ENCODE measurements around the gene RIN1. TPM values are rescaled to one million over a fixed set of nuclear protein-coding genes. Genes with fewer than 3 reads are reported as not detected.

RIN1 gene
- total and polyA plus RNA-seq, 2 donors (not counting 1 experiment from before 2014, with no cell fraction given) = 0.72 to 1.7 TPM

DNA sequence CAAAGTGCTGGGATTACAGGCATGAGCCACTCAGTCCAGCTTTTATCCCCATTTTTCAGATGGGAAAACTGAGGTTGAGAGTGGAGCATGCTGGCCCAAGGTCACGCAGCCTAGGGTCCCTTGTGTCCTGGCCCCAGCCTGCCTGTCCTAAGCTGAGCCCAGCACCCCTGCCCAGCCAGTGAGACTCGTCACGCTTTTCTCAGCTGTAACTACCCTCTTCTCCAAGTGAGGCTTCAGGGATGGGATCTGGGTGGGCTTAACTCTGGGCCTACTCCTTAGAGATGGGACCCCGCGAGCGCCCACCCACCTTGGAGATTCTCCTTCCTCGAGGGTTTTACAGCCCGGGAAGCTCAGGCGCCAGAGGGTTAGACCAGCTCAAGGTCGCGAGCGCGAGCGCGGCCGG lies 44.9 kb downstream of the RIN1 start:
- Histone ChIP-seq H3K4me1 (ENCODE audit: control insufficient read depth in 2 of 2, insufficient read depth in 2 of 2, low read length in 2 of 2) (peaks cover 34 to 39% of the 10 kb centered on the region in 2 donors), H3K27ac (ENCODE audit: low read length in 2 of 2) (no peak overlapping the region), H3K36me3 (replicated peaks in 1 of 2; ENCODE audit: control extremely low read depth in 1 of 2, control insufficient read depth in 1 of 2, extremely low read depth in 1 of 2, insufficient read depth in 2 of 2, low read length in 1 of 2) (no peaks in the 10 kb centered on the region), H4K20me1 (ENCODE audit: control insufficient read depth, insufficient read depth, low read length, poor library complexity, severe bottlenecking) (peaks cover 12% of the 10 kb centered on the region), H3K27me3 (replicated peaks in 1 of 4; ENCODE audit: control extremely low read depth in 1 of 4, control insufficient read depth in 3 of 4, insufficient read depth in 4 of 4, low read length in 3 of 4) (peaks cover 2 to 33% (median 15%) of the 10 kb centered on the region in 4 experiments), H3K9me3 (ENCODE audit: control extremely low read depth in 1 of 3, control insufficient read depth in 2 of 3, insufficient read depth in 1 of 3, low read length in 2 of 3) (peaks cover 0 to 4% (median 0%) of the 10 kb centered on the region in 3 donors), H3K79me2 (ENCODE audit: control insufficient read depth, insufficient read depth, low read length) (peaks cover 24% of the 10 kb centered on the region), H3K4me3 (ENCODE audit: control extremely low read depth in 1 of 5, extremely low read depth in 1 of 5, insufficient read depth in 1 of 5, low read depth in 2 of 5, low read length in 4 of 5) (peak overlapping the region in 3 of 5 experiments; percentile 18 to 53 (median 35)), H3K4me2 (replicated peaks; ENCODE audit: low read depth, low read length, poor library complexity, severe bottlenecking) (peak overlapping the region; percentile 96), H3K9ac (ENCODE audit: low read length) (peak overlapping the region; percentile 37), H2AFZ (ENCODE audit: insufficient read depth, low read depth, low read length, poor library complexity, severe bottlenecking) (peak overlapping the region; percentile 71)
- TF ChIP-seq, protein P1, sequence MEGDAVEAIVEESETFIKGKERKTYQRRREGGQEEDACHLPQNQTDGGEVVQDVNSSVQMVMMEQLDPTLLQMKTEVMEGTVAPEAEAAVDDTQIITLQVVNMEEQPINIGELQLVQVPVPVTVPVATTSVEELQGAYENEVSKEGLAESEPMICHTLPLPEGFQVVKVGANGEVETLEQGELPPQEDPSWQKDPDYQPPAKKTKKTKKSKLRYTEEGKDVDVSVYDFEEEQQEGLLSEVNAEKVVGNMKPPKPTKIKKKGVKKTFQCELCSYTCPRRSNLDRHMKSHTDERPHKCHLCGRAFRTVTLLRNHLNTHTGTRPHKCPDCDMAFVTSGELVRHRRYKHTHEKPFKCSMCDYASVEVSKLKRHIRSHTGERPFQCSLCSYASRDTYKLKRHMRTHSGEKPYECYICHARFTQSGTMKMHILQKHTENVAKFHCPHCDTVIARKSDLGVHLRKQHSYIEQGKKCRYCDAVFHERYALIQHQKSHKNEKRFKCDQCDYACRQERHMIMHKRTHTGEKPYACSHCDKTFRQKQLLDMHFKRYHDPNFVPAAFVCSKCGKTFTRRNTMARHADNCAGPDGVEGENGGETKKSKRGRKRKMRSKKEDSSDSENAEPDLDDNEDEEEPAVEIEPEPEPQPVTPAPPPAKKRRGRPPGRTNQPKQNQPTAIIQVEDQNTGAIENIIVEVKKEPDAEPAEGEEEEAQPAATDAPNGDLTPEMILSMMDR (IDR thresholded peaks at IDR 0.05) = no peak
- no peak for TF ChIP-seq EZH2 (IDR thresholded peaks at IDR 0.05; ENCODE audit: borderline replicate concordance, insufficient read depth, low read depth, low read length, poor library complexity, severe bottlenecking)
- Mint-ChIP-seq H3K27me3 (peaks cover 16% of the 10 kb centered on the region), H3K4me1 (peaks cover 37% of the 10 kb centered on the region), H3K4me3 (peak overlapping the region; percentile 95), H3K9me3 (ENCODE audit: insufficient read depth) (no peaks in the 10 kb centered on the region), H3K27ac (no peak overlapping the region)
- DNase-seq (no peak), ATAC-seq (ENCODE audit: low read depth) (no peak)
- ChIA-PET POLR2A (no interaction called here), CTCF (interaction anchor here (1.2 to 1.5 kb wide), 4 partner anchors 9 to 95 kb away, joined by 4 to 5 read pairs (median 4); no protein-coding TSS in a partner anchor)
- 25% methylated on average over 16 of the region's 16 CpGs for WGBS (ENCODE audit: insufficient coverage)
- intact Hi-C loops (cut with micrococcal nuclease) = no loop called here

- Histone ChIP-seq H3K4me2 (replicated peaks; ENCODE audit: low read depth, low read length, poor library complexity, severe bottlenecking) (peak overlapping the region; percentile 94), H3K4me3 (ENCODE audit: control extremely low read depth in 1 of 5, extremely low read depth in 1 of 5, insufficient read depth in 1 of 5, low read depth in 2 of 5, low read length in 4 of 5) (no peak overlapping the region), H3K4me1 (ENCODE audit: control insufficient read depth in 2 of 2, insufficient read depth in 2 of 2, low read length in 2 of 2) (peaks cover 34 to 42% of the 10 kb centered on the region in 2 donors), H3K27ac (ENCODE audit: low read length in 2 of 2) (no peak overlapping the region), H3K36me3 (replicated peaks in 1 of 2; ENCODE audit: control extremely low read depth in 1 of 2, control insufficient read depth in 1 of 2, extremely low read depth in 1 of 2, insufficient read depth in 2 of 2, low read length in 1 of 2) (peaks cover 0 to 6% of the 10 kb centered on the region in 2 experiments), H3K9ac (ENCODE audit: low read length) (no peak overlapping the region), H2AFZ (ENCODE audit: insufficient read depth, low read depth, low read length, poor library complexity, severe bottlenecking) (no peak overlapping the region), H3K9me3 (ENCODE audit: control extremely low read depth in 1 of 3, control insufficient read depth in 2 of 3, insufficient read depth in 1 of 3, low read length in 2 of 3) (peaks cover 0 to 4% (median 0%) of the 10 kb centered on the region in 3 donors), H3K27me3 (replicated peaks in 1 of 4; ENCODE audit: control extremely low read depth in 1 of 4, control insufficient read depth in 3 of 4, insufficient read depth in 4 of 4, low read length in 3 of 4) (peaks cover 2 to 33% (median 15%) of the 10 kb centered on the region in 4 experiments), H4K20me1 (ENCODE audit: control insufficient read depth, insufficient read depth, low read length, poor library complexity, severe bottlenecking) (peaks cover 23% of the 10 kb centered on the region), H3K79me2 (ENCODE audit: control insufficient read depth, insufficient read depth, low read length) (peaks cover 32% of the 10 kb centered on the region)
- H3K4me3 Mint-ChIP-seq = peak overlapping the region; percentile 95
- no CpG with 5 or more reads among the region's 2 CpGs for WGBS (ENCODE audit: insufficient coverage)
- CTCF ChIA-PET = no interaction called here
- DNase-seq = no peak
- ATAC-seq (ENCODE audit: low read depth) = no peak
- peak overlapping the region; percentile 94 for H3K27ac Mint-ChIP-seq
- H3K27me3 Mint-ChIP-seq = peaks cover 14% of the 10 kb centered on the region
- H3K4me1 Mint-ChIP-seq = peaks cover 37% of the 10 kb centered on the region
- intact Hi-C loops (cut with micrococcal nuclease) = no loop called here
- H3K9me3 Mint-ChIP-seq (ENCODE audit: insufficient read depth) = no peaks in the 10 kb centered on the region
- POLR2A ChIA-PET = no interaction called here
- TF ChIP-seq, protein P1 (IDR thresholded peaks at IDR 0.05) = no peak
- no peak for TF ChIP-seq EZH2 (IDR thresholded peaks at IDR 0.05; ENCODE audit: borderline replicate concordance, insufficient read depth, low read depth, low read length, poor library complexity, severe bottlenecking)
Measured at GRCh38 chr11:66290330-66290621, 46.0 kb downstream of the RIN1 start.
